NCI-H187 (cell line): ENCODE measurements around the gene C22orf31.
A peak's percentile ranks its signal among the peaks of the same experiment; 100 is the strongest.
"Not testable (repeated sequence)": the region's sequence is repeated elsewhere in the genome, so short reads cannot be mapped to it uniquely, and the experiment has no call there.

Source experiments
- DNase-seq, 2 experiments: peaks; one replicate each; lab custom pipeline; 2025; lab: John Stamatoyannopoulos, UW

Gene C22orf31

DNA sequence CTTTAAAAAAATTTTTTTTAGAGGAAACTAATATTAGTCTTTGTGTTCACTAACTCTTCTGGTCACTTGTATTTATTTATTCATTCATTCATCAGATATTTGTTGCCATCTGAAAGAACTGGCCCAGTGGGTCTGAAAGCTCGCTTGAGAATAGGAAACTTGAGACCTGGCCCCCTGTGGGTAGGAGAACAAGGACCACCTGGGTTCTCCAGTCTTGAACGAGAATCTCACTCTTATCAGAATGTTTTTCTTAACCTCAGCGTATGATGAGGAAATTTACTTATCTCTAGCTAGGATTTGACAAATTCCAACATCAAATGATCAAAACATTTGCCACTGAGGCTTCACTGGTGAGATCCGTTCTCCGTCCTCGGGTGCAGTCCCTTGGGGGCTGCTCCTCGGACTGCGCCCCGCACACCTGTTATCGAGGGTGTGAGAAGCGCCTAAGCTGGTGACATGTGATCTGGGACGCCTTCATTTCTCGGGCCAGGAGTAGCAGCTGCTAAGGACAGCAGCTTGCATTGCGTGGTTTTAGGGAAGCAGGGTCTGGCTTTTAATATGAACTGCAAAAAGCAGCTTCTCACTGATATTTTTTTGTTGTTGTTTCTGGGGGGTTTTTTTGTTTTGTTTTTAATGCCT is 6.3 kb downstream of the C22orf31 start:
- no peak for DNase-seq

DNA sequence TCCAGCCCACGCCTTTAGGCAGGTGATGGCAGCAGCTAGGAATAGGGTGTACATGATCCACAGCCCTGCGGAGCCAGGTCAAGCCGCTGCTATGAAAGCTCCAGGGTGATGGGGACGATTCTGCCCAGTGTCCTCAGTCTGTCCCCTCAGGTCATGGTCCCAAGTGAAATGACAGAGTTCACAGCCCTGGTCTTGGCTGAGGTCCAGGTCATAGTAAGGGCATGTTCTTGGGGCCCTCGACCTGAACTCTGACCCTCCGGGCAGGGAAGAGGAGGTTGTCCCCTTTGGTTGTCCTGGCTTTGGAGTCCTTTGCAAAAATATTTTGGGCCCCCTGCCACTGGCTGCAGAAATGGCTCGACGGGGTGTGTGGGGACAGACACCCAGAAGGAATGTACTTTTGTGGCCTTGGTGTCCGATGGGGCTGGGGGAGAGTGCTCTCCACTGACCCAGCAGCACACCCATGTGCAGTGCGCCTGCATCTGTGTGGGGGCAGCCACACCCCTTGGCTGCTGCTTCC is 7.3 kb downstream of the C22orf31 start:
- DNase-seq: no peak

DNA sequence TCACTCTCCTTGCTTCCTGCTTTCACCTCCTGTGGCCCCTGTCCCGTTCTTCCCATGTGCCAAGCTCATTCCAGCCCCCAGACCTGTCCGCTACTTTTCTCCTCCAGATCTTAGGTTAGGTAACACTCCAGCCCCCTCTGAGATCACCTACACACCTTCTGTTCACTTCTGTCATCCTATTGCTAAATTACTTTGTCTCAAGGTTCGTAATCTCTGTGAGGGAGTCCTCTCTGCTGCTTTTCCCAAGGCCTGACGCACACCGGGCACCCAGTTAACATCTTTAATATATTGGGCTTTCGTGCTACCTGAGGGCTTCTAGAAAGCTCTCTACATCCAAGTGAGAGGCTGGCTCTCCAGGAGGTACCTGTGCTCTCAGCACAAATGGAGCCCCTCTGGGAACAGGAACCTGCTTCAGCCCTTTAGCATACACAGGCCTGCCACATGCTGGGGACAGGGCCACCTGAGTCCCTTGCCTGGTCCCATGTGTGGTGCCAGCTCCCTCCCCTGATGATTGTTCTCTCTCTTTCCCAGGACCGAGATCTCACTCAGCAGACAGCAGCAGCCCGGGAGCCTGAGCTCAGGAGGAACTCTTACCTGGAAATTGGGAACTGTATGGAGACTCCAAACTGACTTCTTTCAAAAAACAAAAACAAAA is 8.5 kb downstream of the C22orf31 start:
- no peak for DNase-seq

DNA sequence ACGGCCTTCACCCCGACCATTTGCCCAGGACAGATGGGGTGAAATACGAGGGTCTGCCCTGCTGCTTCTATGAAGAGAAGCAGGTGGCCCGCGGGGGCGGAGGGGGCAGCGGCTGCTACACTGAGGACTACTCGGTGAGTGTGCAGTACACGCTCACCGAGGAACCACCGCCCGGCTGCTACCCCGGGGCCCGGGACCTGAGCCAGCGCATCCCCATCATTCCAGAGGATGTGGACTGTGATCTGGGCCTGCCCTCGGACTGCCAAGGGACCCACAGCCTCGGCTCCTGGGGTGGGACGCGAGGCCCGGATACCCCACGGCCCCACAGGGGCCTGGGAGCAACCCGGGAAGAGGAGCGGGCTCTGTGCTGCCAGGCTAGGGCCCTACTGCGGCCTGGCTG is 11.2 kb downstream of the C22orf31 start:
- no peak for DNase-seq

DNA sequence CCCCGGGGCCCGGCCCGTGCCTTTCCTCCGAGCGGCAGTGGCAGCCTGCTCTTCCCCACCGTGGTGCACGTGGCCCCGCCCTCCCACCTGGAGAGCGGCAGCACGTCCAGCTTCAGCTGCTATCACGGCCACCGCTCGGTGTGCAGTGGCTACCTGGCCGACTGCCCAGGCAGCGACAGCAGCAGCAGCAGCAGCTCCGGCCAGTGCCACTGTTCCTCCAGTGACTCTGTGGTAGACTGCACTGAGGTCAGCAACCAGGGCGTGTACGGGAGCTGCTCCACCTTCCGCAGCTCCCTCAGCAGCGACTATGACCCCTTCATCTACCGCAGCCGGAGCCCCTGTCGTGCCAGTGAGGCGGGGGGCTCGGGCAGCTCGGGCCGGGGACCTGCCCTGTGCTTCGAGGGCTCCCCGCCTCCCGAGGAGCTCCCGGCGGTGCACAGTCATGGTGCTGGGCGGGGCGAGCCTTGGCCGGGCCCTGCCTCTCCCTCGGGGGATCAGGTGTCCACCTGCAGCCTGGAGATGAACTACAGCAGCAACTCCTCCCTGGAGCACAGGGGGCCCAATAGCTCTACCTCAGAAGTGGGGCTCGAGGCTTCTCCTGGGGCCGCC is 11.9 kb downstream of the C22orf31 start:
- DNase-seq: peak in 1 of 2 experiments; percentile 30

DNA sequence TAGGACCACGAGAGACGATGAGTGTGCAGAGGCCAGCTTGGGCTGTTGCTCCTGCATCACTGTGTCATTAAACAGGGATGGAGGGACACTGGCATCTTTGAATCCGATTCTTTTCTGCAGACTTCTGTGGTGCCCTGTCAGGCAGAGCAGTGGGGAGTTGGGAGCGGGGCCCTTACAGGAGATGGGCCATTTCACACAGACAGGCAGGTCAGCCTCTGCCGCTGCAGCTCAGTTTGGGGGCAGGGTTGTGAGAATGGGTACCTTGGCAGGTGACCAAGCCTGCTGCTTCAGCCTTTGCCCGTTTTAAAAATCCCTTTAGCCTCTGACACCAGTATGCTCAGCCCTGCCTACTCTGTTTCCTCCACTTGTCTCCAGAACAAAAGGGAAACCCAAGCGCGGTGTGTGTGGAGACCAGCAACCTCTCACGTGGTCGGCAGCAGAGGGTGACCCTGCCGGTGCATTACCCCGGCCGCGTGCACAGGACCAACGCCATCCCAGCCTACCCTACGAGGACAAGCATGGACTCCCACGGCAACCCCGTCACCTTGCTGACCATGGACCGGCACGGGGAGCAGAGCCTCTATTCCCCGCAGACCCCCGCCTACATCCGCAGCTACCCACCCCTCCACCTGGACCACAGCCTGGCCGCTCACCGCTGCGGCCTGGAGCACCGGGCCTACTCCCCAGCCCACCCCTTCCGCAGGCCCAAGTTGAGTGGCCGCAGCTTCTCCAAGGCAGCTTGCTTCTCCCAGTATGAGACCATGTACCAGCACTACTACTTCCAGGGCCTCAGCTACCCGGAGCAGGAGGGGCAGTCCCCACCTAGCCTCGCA is 12.6 kb downstream of the C22orf31 start:
- DNase-seq: no peak

DNA sequence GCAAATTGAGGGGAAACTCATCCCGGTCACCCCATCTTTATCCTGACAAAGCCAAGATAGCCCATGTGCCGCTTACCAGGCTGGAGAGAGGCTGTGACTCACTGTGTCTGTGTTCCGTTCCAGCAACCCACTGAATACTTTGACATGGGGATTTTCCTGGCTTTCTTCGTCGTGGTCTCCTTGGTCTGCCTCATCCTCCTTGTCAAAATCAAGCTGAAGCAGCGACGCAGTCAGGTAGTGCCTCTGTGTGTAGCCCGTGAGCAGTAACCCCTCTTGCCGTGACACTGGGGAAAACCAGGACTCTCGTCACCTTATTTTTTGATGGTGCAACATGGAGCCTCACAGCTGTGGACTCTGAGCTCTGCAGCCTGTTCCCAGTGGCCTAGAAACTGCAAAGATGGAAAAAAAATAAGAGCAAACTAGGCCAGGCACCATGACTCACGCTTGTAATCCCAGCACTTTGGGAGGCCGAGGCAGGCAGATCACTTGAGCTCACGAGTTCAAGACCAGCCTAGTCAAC is 16.9 kb downstream of the C22orf31 start:
- no peak for DNase-seq

DNA sequence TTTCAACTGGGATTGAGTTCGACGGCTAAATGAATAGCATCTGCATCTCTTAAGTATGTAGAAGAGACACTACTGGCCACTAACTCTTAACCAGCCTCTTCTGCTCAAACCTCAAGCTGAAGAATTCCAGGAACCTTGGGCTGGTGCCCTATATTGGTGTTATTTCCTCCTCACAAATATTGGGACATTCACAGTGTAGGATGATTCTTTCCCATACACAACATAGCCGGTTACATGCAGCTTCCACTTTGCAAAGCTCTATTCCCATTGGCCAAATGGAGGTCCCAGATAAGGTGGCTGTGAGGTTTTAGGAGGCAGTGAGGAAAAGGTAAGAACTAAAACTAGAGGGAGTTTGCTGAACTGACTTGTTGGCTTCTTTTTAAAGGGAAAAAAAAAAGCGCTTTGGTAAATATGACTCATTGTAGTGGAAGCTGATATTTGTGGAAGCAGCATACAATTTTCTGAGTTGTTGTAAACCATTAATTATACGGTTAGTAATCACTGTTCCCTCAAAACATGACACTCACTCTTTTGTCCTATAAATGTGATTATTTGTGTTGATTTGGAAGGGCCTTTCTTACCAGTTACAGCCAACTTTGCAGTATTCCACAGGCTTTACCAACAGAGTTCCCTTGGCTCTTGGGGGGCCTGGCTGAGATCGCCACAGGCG is 17.6 kb downstream of the C22orf31 start:
- DNase-seq: no peak

DNA sequence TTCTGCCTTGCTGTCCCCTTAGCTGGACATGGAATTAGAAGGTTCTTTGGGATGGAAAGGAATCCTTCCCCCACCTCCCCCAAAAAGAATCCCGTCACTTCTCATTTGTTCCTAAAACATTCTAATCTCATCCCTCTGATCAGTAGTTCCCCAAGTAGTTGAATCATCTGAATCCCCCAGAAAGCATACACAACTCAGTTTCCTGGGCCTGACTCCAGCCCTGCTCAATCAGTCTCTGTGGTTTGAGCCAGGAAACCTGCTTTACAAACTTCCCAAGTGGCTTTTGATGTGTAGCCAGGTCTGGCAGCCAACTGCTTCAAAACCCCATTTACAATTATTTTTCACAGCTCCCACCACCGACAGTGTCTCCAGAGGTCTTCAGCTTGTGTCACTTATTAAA is 20.2 kb downstream of the C22orf31 start:
- DNase-seq: no peak

DNA sequence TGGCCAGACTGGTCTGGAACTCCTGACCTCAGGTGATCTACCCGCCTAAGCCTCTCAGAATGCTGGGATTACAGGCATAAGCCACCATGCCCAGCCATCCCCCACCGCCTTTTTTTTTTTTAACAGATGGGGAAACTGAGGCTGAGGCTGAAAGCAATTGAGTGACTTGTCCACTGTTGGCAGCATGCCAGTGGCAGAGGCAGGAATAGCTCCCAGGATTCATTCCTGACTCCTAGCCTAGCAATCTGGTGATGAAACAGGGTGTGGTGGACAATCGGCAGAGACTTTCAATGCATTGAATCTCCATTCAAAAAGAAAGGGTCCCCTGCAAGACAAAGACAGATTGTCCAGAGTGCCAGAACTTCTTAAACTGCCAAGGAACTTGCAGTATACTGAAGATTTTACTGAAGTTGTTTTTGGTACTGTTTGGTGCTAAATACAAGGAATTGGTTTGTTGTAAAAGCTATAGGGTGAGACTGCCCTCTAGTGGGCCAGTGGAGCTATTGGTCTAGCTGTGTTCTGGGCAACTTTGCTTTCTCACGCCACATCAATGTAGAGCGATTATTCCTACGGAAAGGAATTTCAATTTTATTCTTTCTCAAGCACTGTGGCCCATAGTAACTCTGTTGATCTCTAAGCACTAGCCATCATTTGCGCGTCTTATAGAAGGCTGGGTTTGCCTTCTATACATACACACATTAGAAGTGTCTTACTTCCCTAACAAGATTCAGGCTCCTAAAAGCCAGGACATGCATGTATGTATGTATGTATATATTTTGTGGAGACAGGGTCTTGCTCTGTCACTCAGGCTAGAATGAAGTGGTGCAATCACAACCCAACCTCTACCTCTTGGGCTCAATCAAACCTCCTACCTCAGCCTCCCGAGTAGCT is 21.0 kb downstream of the C22orf31 start:
- DNase-seq: peak; percentile 5 to 11

DNA sequence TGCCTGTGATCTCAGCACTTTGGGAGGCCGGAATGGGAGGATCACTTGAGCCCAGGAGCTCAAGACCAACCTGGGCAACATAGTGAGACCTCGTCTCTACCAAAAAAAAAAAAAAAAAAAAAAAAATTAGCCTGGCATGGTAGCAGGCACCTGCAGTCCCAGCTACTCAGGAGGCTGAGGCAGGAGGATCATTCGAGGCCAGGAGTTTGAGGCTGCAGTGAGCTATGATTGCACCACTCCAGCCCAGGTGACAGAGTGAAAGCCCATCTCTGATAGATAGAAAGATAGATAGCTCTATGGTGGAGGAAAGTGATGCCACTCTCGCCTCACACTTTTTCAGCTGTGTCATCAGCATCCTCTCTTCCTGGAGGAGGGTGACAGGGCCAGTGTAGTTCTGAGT is 21.9 kb downstream of the C22orf31 start:
- DNase-seq: not testable (repeated sequence)

DNA sequence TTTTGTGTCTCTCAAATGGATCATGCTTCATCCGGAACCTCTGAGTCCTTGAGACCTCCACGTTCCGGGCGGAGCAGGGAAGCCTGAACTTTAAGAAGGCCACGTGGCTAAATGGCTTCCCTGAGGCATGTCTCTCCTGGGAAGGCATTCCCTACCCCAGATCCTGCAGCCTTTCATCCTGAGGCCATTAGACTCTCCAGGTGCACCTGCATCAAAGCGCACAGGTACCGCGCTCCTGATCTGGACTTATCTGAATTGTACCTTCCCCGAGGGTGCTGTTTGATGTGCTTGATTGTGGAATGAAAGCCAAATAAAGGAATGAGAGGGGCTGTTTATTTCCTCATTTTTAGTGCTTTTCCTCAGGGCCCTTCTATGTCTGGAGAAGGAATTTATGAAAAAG is 22.5 kb downstream of the C22orf31 start:
- peak in 1 of 2 experiments; percentile 12 for DNase-seq

DNA sequence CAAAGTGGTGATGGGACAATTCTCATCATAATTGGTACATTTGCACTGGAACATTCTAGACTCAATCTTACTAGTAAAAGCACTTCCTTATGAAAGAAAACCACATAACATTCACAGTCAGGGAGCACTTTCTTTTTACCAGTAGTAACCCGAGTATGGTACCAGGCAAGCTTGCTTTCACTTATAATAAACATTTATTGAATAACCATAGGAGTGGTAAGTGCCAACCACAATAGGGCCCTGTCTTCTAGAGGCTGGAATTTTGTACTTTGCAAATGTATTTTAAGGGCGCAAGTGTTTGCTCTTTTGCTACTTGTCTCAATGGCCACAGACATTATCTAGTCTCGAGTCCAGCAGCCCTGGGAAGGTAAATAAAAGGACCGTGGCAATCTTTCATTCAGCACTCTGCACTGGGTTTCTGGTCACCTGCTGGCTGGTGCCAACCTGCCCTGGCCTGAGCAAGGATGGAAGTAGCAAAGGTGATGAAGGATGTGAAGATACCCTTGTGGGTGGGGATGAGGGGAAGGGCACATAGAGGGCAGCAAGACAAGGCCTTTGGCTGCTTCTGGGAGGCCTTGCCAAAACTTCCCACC is 24.2 kb downstream of the C22orf31 start:
- peak; percentile 27 to 63 for DNase-seq

DNA sequence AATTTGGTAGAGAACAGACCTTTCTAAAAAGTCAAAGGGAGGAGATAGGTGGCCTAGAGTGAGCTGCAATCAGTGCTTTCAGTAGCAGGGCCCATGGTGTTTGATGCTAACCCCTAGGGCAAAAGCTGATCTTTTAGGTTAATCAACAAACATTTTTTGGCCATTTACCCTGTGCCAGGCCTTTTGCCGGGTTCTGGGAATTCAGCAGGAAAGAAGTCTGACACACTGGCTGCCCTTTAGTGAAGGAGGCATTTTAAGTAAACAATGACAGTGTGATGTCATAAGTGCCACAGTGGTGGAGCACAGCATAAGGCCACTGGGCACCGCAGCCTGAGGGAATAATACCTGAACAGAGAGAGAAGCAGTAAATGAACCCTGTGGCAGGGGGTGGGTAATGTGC is 29.0 kb downstream of the C22orf31 start:
- no peak for DNase-seq

DNA sequence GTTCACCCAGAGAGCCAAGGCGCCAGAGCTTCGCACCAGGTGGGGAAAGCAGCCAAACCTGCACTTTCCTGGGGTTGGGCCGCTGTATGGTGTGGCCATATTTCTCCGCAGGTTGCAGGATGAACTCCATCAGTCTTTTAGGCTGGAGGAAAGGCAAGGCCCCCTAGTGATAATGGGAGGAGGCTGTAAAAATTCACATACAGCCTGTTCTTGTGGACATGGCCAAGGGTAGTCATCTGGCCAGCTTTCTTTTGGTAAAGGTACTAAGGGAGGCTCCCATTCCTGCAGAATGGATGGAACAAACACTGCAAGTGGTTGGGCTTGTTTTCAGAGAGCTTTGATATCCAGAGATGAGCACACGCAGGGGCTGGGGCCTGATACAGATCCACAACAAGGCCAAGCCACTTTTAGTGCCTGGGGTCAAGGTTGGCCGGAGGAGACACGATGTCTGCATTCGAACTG is 29.6 kb downstream of the C22orf31 start:
- DNase-seq: no peak

DNA sequence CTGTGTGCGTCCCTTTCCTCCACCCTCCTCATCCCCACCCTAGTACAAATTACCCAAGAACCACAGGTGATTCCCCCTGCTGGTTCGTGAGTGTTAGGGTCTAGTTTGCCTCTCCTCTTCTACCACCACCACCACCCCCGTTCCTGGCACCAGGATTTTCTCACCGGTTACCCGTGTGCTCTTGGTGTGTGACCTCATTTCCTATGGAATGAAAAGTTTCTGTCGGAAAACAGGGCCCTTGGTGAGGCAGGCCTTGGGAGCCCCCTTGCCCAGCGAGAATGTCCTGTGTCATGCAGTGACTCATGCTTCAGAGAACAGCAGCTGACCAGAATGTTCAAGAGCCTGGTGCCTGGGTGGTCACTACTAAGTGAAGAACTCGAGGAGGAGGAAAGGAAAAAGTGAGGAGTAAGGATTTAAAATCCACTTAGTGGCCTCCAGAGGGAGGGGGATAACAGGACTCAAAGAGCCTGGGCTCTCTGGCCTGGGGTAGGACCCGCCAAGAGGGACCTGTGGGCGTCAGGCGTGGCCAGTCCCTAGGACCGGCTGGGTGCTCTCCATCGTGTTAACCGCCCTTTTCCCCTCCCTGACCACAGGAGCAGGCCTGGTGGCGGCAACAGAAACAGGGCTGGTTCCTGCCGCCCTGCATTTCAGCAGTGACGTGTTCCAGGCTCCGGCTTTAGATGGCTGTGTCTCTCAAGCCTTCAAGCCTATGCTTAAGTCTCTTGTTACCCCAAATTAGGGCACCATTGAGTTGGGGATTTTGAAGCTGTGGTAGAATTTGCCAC is 30.2 kb downstream of the C22orf31 start:
- DNase-seq: no peak

DNA sequence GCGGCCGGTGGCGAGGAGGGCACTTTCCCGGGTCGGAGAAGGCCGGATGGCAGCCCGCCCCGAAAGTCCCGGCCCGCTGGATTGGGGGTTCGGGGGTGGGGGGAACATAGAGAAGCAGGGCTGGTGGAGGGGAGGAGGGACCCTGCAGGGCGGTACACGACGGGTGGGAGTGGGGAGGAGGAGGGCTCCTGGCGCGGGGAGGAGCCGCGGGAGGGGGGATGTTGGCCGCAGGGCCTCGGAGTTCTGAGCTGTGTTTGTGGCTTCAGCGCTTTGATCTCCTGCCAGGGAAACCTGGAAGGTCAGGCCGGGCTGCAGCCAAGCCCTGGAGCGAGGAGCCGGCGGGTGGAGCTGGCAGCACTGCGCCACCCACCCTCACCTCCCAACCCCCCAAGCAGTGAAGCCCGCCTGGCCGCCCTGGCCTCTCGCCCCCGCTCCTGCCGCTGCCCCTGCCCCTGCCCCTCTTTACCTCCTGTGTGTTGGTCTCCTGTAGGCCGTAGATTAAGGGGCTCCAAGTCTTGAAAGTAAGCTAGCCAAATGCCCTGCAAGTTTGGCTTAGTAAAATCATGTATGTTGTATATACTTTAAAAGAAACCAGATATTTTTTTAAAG is 30.9 kb downstream of the C22orf31 start:
- DNase-seq: no peak

DNA sequence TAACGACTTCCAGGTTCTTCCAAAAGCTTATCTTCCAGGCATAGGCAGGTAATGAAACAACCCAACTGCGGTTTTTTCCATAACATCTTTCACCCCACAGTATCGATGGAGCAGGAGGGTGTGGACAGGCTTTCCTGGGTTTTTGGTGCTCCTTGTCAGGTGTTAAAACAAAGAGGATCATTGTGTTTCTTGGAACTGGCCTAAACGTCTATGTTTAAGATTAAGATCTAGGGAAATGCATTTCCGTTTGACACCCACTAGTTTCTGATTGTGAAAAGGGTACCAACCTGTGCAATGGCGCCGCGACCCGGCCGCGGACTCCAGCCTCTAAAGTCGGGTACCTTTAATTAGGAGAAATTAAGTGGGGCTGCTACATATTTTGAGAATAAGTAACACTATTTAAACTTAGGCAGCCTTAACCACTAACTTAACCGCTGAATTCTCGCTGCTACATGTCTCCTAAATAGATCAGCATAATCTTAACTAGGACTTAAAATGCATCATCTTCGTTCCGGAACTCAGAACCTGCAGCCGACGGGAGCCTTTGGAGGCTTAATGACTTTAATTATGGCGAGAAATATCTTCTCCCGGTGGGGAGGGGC is 31.5 kb downstream of the C22orf31 start:
- no peak for DNase-seq
